Lower leg skin (tissue), 3 donors: Measurements from ENCODE around the gene ADGB.

Experiments
- CTCF ChIP-seq, 3 donors: fragments of 450-650 bp; IDR thresholded peaks; one replicate each; pipeline ENCODE4 v1.5.1; 2016; ENCODE audit warnings: antibody characterized with exemption in 3 of 3, mild to moderate bottlenecking in 3 of 3, moderate library complexity in 2 of 3
- POLR2A ChIP-seq, 2 donors: fragments of 450-650 bp; IDR thresholded peaks; one replicate each; pipeline ENCODE4 v1.6.1; 2016 to 2017; ENCODE audit warnings: antibody characterized with exemption in 2 of 2, mild to moderate bottlenecking in 1 of 2, moderate library complexity in 1 of 2

GRCh38 chr6:146598772-146599405 is at the start of gene ADGB:
- TF ChIP-seq CTCF (IDR thresholded peaks at IDR 0.05) (no peak), POLR2A (IDR thresholded peaks at IDR 0.05) (no peak)
